IPS-18c (cell line): ENCODE data around the gene IGSF1.
A peak's percentile ranks its signal among the peaks of the same experiment; 100 is the strongest.

Experiments
- H3K4me3 ChIP-seq: 2 replicates; pipeline ENCODE4 v1.7.0; 2013; ENCODE audit warnings: low read depth, mild to moderate bottlenecking, low read length, moderate library complexity; ENCODE audit not compliant: insufficient read depth
- H3K9me3 ChIP-seq: one replicate; pipeline ENCODE4 v1.6.1; 2013; ENCODE audit warnings: mild to moderate bottlenecking, low read length, moderate library complexity; ENCODE audit not compliant: control insufficient read depth, insufficient read depth

Gene IGSF1

GRCh38 chrX:131288738-131289511 lies at the start of gene IGSF1:
Gene IGSF1 (minus strand): TSS chrX:131289306. CDS start chrX:131286674, 2,632 bp downstream.
- Histone ChIP-seq H3K4me3 (peak within 1 kb of the TSS; percentile 50), H3K9me3 (peaks cover 7% of the 10 kb centered on the region)

- no peaks in the 10 kb centered on the region for H3K9me3 ChIP-seq
- no peak overlapping the region for H3K4me3 ChIP-seq
Measured at GRCh38 chrX:131332331-131332730, 43.2 kb upstream of the IGSF1 start.

- H3K4me3 ChIP-seq: no peak overlapping the region
- no peaks in the 10 kb centered on the region for H3K9me3 ChIP-seq
Measured at GRCh38 chrX:131331152-131331551, 42.0 kb upstream of the IGSF1 start.

GRCh38 chrX:131330735-131331134 lies 41.6 kb upstream of the IGSF1 start:
- Histone ChIP-seq H3K9me3 (no peaks in the 10 kb centered on the region), H3K4me3 (no peak overlapping the region)

GRCh38 chrX:131322651-131323050 lies 33.5 kb upstream of the IGSF1 start:
- H3K9me3 ChIP-seq: peaks cover 2% of the 10 kb centered on the region

GRCh38 chrX:131317326-131317725 lies 28.2 kb upstream of the IGSF1 start:
- no peak overlapping the region for H3K4me3 ChIP-seq
- H3K9me3 ChIP-seq: peaks cover 4% of the 10 kb centered on the region

More at GRCh38 chrX:131322651-131323050, 33.5 kb upstream of the IGSF1 start:
- H3K4me3 ChIP-seq: no peak overlapping the region

GRCh38 chrX:131316260-131316659 lies 27.2 kb upstream of the IGSF1 start:
- Histone ChIP-seq H3K9me3 (peaks cover 4% of the 10 kb centered on the region), H3K4me3 (no peak overlapping the region)

- Histone ChIP-seq H3K4me3 (no peak overlapping the region), H3K9me3 (peaks cover 5% of the 10 kb centered on the region)
Measured at GRCh38 chrX:131308980-131309379, 19.9 kb upstream of the IGSF1 start.

- H3K9me3 ChIP-seq: peaks cover 3% of the 10 kb centered on the region
- H3K4me3 ChIP-seq: no peak overlapping the region
Measured at GRCh38 chrX:131306601-131307000, 17.5 kb upstream of the IGSF1 start.

- Histone ChIP-seq H3K4me3 (no peak overlapping the region), H3K9me3 (peaks cover 3% of the 10 kb centered on the region)
Measured at GRCh38 chrX:131305926-131306325, 16.8 kb upstream of the IGSF1 start.

- Histone ChIP-seq H3K9me3 (no peaks in the 10 kb centered on the region), H3K4me3 (no peak overlapping the region)
Measured at GRCh38 chrX:131302701-131303100, 13.6 kb upstream of the IGSF1 start.

GRCh38 chrX:131301155-131301554 lies 12.0 kb upstream of the IGSF1 start:
- Histone ChIP-seq H3K4me3 (no peak overlapping the region), H3K9me3 (no peaks in the 10 kb centered on the region)

GRCh38 chrX:131298846-131299245 lies 9.7 kb upstream of the IGSF1 start:
- no peak overlapping the region for H3K4me3 ChIP-seq

GRCh38 chrX:131298036-131298435 lies 8.9 kb upstream of the IGSF1 start:
- Histone ChIP-seq H3K9me3 (no peaks in the 10 kb centered on the region), H3K4me3 (no peak overlapping the region)

More at GRCh38 chrX:131298846-131299245, 9.7 kb upstream of the IGSF1 start:
- no peaks in the 10 kb centered on the region for H3K9me3 ChIP-seq

- Histone ChIP-seq H3K9me3 (peaks cover 7% of the 10 kb centered on the region), H3K4me3 (no peak overlapping the region)
Measured at GRCh38 chrX:131289527-131289926, 421 bp upstream of the IGSF1 start.

GRCh38 chrX:131288188-131288587 lies 918 bp downstream of the IGSF1 start:
- H3K9me3 ChIP-seq: peaks cover 7% of the 10 kb centered on the region
- H3K4me3 ChIP-seq: peak overlapping the region; percentile 50

GRCh38 chrX:131287560-131288179 lies 1.4 kb downstream of the IGSF1 start:
- no peak overlapping the region for H3K4me3 ChIP-seq
- peaks cover 6% of the 10 kb centered on the region for H3K9me3 ChIP-seq

GRCh38 chrX:131279617-131280016 lies 9.5 kb downstream of the IGSF1 start:
- no peak overlapping the region for H3K4me3 ChIP-seq
- H3K9me3 ChIP-seq: no peaks in the 10 kb centered on the region
